H1 (cell line): Measurements from ENCODE around the gene TCEA3. TPM values are rescaled to one million over a fixed set of nuclear protein-coding genes. Genes with fewer than 3 reads are reported as not detected.
A peak's percentile ranks its signal among the peaks of the same experiment; 100 is the strongest.

Source experiments
- CTCF ChIA-PET: fragments of 300-600 bp; sonication (Branson Sonifier 250); formaldehyde crosslinking; loops from one replicate; lab custom pipeline; 2021; ENCODE audit not compliant: partially characterized antibody; lab: Charles Lee
- POLR2A ChIA-PET: fragments of 300-600 bp; sonication (Branson Sonifier 250); formaldehyde crosslinking; loops from one replicate; lab custom pipeline; 2021; ENCODE audit warnings: inconsistent platforms; ENCODE audit not compliant: partially characterized antibody; lab: Charles Lee
- DNase-seq, 2 experiments: peaks; one replicate each; pipeline versions ENCODE4 v3.0.0 to v3.0.0-alpha.2; 2010 to 2022; ENCODE audit warnings: low spot score in 2 of 2, low read depth in 1 of 2, mixed read lengths in 1 of 2
- FAIRE-seq: peaks from 2 replicates; lab custom pipeline; 2011; peaks lifted over from hg19 to GRCh38; lab: Jason Lieb, UNC
- H2AFZ ChIP-seq: 2 replicates; pipeline ENCODE4 v1.8.1; 2012; ENCODE audit warnings: low read length, inconsistent platforms
- H2AK5ac ChIP-seq: 2 replicates; pipeline ENCODE4 v1.6.1; 2013; ENCODE audit warnings: low read depth, low read length
- H2BK120ac ChIP-seq: replicated peaks from 2 replicates; pipeline ENCODE3; 2013; ENCODE audit warnings: low read depth, low read length, inconsistent platforms
- H2BK12ac ChIP-seq: 2 replicates; pipeline ENCODE4 v1.6.1; 2013; ENCODE audit warnings: low read depth, low read length
- H2BK15ac ChIP-seq: 2 replicates; pipeline ENCODE4 v1.6.1; 2013; ENCODE audit warnings: low read length
- H2BK20ac ChIP-seq: 2 replicates; pipeline ENCODE4 v1.6.1; 2013; ENCODE audit warnings: low read length
- H2BK5ac ChIP-seq: 2 replicates; pipeline ENCODE4 v1.6.1; 2013; ENCODE audit warnings: low read depth, low read length
- H3K14ac ChIP-seq: 2 replicates; pipeline ENCODE4 v1.6.1; 2013; ENCODE audit warnings: inconsistent platforms; ENCODE audit not compliant: insufficient read length
- H3K18ac ChIP-seq: 2 replicates; pipeline ENCODE4 v1.6.1; 2013; ENCODE audit warnings: low read length; ENCODE audit errors: extremely low read depth
- H3K23ac ChIP-seq: 2 replicates; pipeline ENCODE4 v1.6.1; 2013; ENCODE audit warnings: inconsistent platforms; ENCODE audit not compliant: insufficient read length
- H3K23me2 ChIP-seq: 2 replicates; pipeline ENCODE4 v1.6.1; 2013; ENCODE audit warnings: low read depth, low read length
- H3K27ac ChIP-seq: 2 replicates; pipeline ENCODE4 v1.6.1; 2011; ENCODE audit warnings: low read depth, low read length, inconsistent platforms
- H3K27me3 ChIP-seq, 4 experiments: replicated peaks in 1 of 4; 1 replicate in 1 of 4; 2 replicates in 3 of 4; pipeline versions ENCODE4 v1.6.1 to v1.8.1; 2011 to 2013; ENCODE audit warnings: low read length in 3 of 4, mild to moderate bottlenecking in 3 of 4, inconsistent platforms in 2 of 4, mixed read lengths in 2 of 4, moderate library complexity in 1 of 4; ENCODE audit not compliant: control insufficient read depth in 3 of 4, insufficient read depth in 3 of 4; ENCODE audit errors: extremely low read depth in 1 of 4
- H3K36me3 ChIP-seq, 4 experiments: 2 replicates each; pipeline versions ENCODE4 v1.6.1 to v1.8.1; 2011 to 2013; ENCODE audit warnings: mild to moderate bottlenecking in 4 of 4, low read length in 3 of 4, moderate library complexity in 2 of 4, control low read depth in 1 of 4, inconsistent platforms in 1 of 4; ENCODE audit not compliant: insufficient read depth in 4 of 4, control insufficient read depth in 2 of 4
- H3K4ac ChIP-seq: replicated peaks from 2 replicates; pipeline ENCODE3; 2013; ENCODE audit warnings: low read length, low read depth, mixed read lengths, inconsistent platforms; ENCODE audit not compliant: insufficient read length
- H3K4me1 ChIP-seq, 4 experiments: replicated peaks in 1 of 4; 1 replicate in 1 of 4; 2 replicates in 3 of 4; pipeline versions ENCODE4 v1.6.1 to v1.8.1; 2011 to 2013; ENCODE audit warnings: low read length in 3 of 4, inconsistent platforms in 2 of 4, mixed read lengths in 1 of 4; ENCODE audit not compliant: insufficient read depth in 4 of 4, control insufficient read depth in 3 of 4
- H3K4me2 ChIP-seq, 2 experiments: 2 replicates each; pipeline versions ENCODE4 v1.6.1 to v1.8.1; 2011 to 2013; ENCODE audit warnings: low read depth in 2 of 2, low read length in 2 of 2, control low read depth in 1 of 2, inconsistent platforms in 1 of 2, mild to moderate bottlenecking in 1 of 2; ENCODE audit not compliant: insufficient read depth in 1 of 2
- H3K4me3 ChIP-seq, 4 experiments: fragments of 200-600, 300-600 bp in 1 of 4; sonication (generic), shearing (Covaris generic), sonication (Bioruptor Twin) in 1 of 4; 2 replicates each; pipeline versions ENCODE4 v1.5.1 to v1.8.1; 2011 to 2016; ENCODE audit warnings: low read length in 4 of 4, low read depth in 3 of 4, control low read depth in 2 of 4, inconsistent platforms in 2 of 4, mild to moderate bottlenecking in 2 of 4, mixed read lengths in 1 of 4, moderate library complexity in 1 of 4; ENCODE audit not compliant: insufficient read depth in 2 of 4; ENCODE audit errors: extremely low read depth in 1 of 4
- H3K56ac ChIP-seq: replicated peaks from 2 replicates; pipeline ENCODE3; 2013; ENCODE audit warnings: low read depth, mild to moderate bottlenecking, mixed read lengths, low read length, inconsistent platforms; ENCODE audit not compliant: insufficient read length
- H3K79me1 ChIP-seq: 2 replicates; pipeline ENCODE4 v1.6.1; 2013; ENCODE audit warnings: low read depth, low read length, control low read depth
- H3K79me2 ChIP-seq, 2 experiments: 2 replicates each; pipeline versions ENCODE4 v1.6.1 to v1.8.1; 2012 to 2013; ENCODE audit warnings: low read length in 2 of 2, mild to moderate bottlenecking in 2 of 2, inconsistent platforms in 1 of 2; ENCODE audit not compliant: insufficient read depth in 2 of 2, control insufficient read depth in 1 of 2
- H3K9ac ChIP-seq, 4 experiments: replicated peaks in 1 of 4; 1 replicate in 1 of 4; 2 replicates in 3 of 4; pipeline versions ENCODE4 v1.6.1 to v1.8.1; 2011 to 2013; ENCODE audit warnings: low read depth in 3 of 4, low read length in 3 of 4, control low read depth in 2 of 4, mild to moderate bottlenecking in 2 of 4, moderate library complexity in 2 of 4, inconsistent platforms in 1 of 4; ENCODE audit errors: extremely low read depth in 1 of 4
- H3K9me3 ChIP-seq, 2 experiments: 2 replicates each; pipeline versions ENCODE4 v1.6.1 to v1.8.1; 2012 to 2013; ENCODE audit warnings: mild to moderate bottlenecking in 2 of 2, moderate library complexity in 2 of 2, control low read depth in 1 of 2, inconsistent platforms in 1 of 2, low read depth in 1 of 2, low read length in 1 of 2, mixed read lengths in 1 of 2; ENCODE audit not compliant: insufficient read depth in 2 of 2
- H4K20me1 ChIP-seq, 2 experiments: replicated peaks in 1 of 2; 2 replicates each; pipeline versions ENCODE3 to v1.8.1; 2011 to 2013; ENCODE audit warnings: inconsistent platforms in 2 of 2, low read length in 2 of 2, mild to moderate bottlenecking in 1 of 2; ENCODE audit not compliant: insufficient read depth in 2 of 2, control insufficient read depth in 1 of 2
- H4K5ac ChIP-seq: 2 replicates; pipeline ENCODE4 v1.6.1; 2013; ENCODE audit warnings: low read length, low read depth, mixed read lengths, inconsistent platforms; ENCODE audit not compliant: insufficient read length
- H4K8ac ChIP-seq: 2 replicates; pipeline ENCODE4 v1.8.0; 2013; ENCODE audit warnings: mild to moderate bottlenecking, moderate library complexity, low read length, inconsistent platforms; ENCODE audit not compliant: insufficient read depth; ENCODE audit errors: extremely low read depth
- H4K91ac ChIP-seq: replicated peaks from 2 replicates; pipeline ENCODE3; 2013; ENCODE audit warnings: low read length, mixed read lengths, inconsistent platforms; ENCODE audit not compliant: insufficient read length
- EZH2 ChIP-seq: fragments of 200-600 bp; sonication (generic); IDR thresholded peaks from 2 replicates; pipeline ENCODE4 v1.7.1; 2012; ENCODE audit warnings: low read depth, mild to moderate bottlenecking, moderate library complexity, low read length, inconsistent platforms; ENCODE audit not compliant: severe bottlenecking
- JUN ChIP-seq: IDR thresholded peaks from 2 replicates; pipeline ENCODE4 v1.6.1; 2011; ENCODE audit warnings: low read depth, mild to moderate bottlenecking, improper control_type of control experiment, low read length
- WGBS, 2 experiments: shearing (Covaris generic) in 1 of 2; methylation state at CpG; one replicate each; pipeline versions ENCODE4 v1.1.6 to v1.1.7; 2013 to 2015; ENCODE audit warnings: low lambda C conversion rate in 2 of 2, mixed read lengths in 2 of 2, inconsistent platforms in 1 of 2, low coverage in 1 of 2, missing lambda C conversion rate in 1 of 2; ENCODE audit not compliant: insufficient replicate concordance in 2 of 2, insufficient coverage in 1 of 2, insufficient read length in 1 of 2; ENCODE audit errors: extremely low coverage in 1 of 2, missing lambda C conversion rate in 1 of 2; 5-methylcytosine and 5-hydroxymethylcytosine counted together
- polyA plus RNA-seq, 7 experiments: library from polyadenylated mRNA; depleted of rRNA in 3 of 7; stranded (reverse) in 5 of 7; unstranded in 2 of 7; fragments of >200 nt in 5 of 7; fragments of 200-250 nt in 2 of 7; gene quantifications; 1 replicate in 5 of 7; 2 replicates in 1 of 7; 4 replicates in 1 of 7; pipeline versions ENCODE4 v1.2.1 to v1.2.3, GENCODE V29; 2011 to 2013; ENCODE audit warnings: missing spikeins in 2 of 7, mixed read lengths in 2 of 7
- total RNA-seq: library from RNA; stranded (reverse); fragmentation: NEBNext Ultra II Directional; extraction: Animal tissue kit (Norgen Biotek cat#: 25700); gene quantifications from 2 replicates; pipeline ENCODE4 v1.2.1, GENCODE V29; 2021

The TCEA3 gene
- total and polyA plus RNA-seq, 2 of the 8 experiments (the other 6 are each of a cell fraction or from before 2014, with no cell fraction given) = 0.08 TPM; not detected in 1

DNA sequence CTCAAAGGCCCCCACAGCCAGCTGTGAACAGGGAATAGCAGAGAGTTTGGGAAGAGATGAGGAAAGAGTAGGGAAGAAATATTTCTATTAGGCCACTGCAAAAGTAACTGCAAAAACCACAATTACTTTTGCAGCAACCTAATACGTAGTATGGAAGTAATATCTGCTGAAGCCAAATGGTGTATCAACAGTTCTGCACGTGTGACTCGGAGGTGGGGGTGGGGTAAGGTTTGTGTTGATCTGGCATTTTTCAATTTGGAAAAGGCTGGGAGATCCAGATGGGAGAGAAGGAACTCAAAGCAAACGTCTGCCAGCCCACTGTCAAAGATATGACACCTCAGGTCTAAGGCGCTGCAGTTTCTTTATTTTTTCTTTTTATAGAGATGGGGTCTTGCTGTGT lies 43.8 kb downstream of the TCEA3 start:
- H2AFZ ChIP-seq = no peak overlapping the region
- H3K18ac ChIP-seq = no peak overlapping the region
- H4K8ac ChIP-seq = no peak overlapping the region
- H3K9ac ChIP-seq = no peak overlapping the region
- H2BK15ac ChIP-seq = no peak overlapping the region
- no peak overlapping the region for H3K4me3 ChIP-seq
- no peak overlapping the region for H3K14ac ChIP-seq
- 66% methylated on average over 5 of the region's 5 CpGs; no CpG with 5 or more reads in 1 of the 2 experiments for WGBS, 2 experiments
- H2BK12ac ChIP-seq = no peak overlapping the region
- no peaks in the 10 kb centered on the region for H3K23me2 ChIP-seq
- H3K27me3 ChIP-seq = peaks cover 10 to 80% (median 55%) of the 10 kb centered on the region in 4 experiments
- no peak overlapping the region for H4K5ac ChIP-seq
- no peak for DNase-seq
- no peak overlapping the region for H3K56ac ChIP-seq
- H3K4me2 ChIP-seq = no peak overlapping the region
- H3K9me3 ChIP-seq = no peaks in the 10 kb centered on the region
- H3K36me3 ChIP-seq = no peaks in the 10 kb centered on the region
- H3K79me2 ChIP-seq = no peaks in the 10 kb centered on the region
- no peak overlapping the region for H4K91ac ChIP-seq
- peaks cover 2 to 6% of the 10 kb centered on the region in 2 experiments for H4K20me1 ChIP-seq
- H2BK20ac ChIP-seq = no peak overlapping the region
- H3K4ac ChIP-seq = no peak overlapping the region
- ChIA-PET CTCF (interaction anchor here (0.8 to 3.0 kb wide), 4 partner anchors 13 to 40 kb away, joined by 4 to 13 read pairs (median 6); no protein-coding TSS in a partner anchor), POLR2A (no interaction called here)
- no peak overlapping the region for H2BK120ac ChIP-seq
- H3K23ac ChIP-seq = no peak overlapping the region
- TF ChIP-seq EZH2 (peak; percentile 7), JUN (no peak)
- no peaks in the 10 kb centered on the region for H3K4me1 ChIP-seq
- H3K79me1 ChIP-seq = no peaks in the 10 kb centered on the region
- FAIRE-seq = no peak
- H3K27ac ChIP-seq = no peak overlapping the region
- no peak overlapping the region for H2AK5ac ChIP-seq
- H2BK5ac ChIP-seq = no peak overlapping the region
